AG10803 (cell line): ENCODE data around the gene FBXO46.
"Not testable (repeated sequence)": the region's sequence is repeated elsewhere in the genome, so short reads cannot be mapped to it uniquely, and the experiment has no call there.

Source experiments
- DNase-seq: peaks from one replicate; pipeline ENCODE4 v3.0.0; 2010; ENCODE audit warnings: low read depth
- H3K4me3 ChIP-seq: 2 replicates; pipeline ENCODE4 v1.5.1; 2011; ENCODE audit warnings: mild to moderate bottlenecking, low read length, control low read depth
- CTCF ChIP-seq: conservative IDR thresholded peaks from 2 replicates; pipeline ENCODE4 v1.5.1; 2011; ENCODE audit warnings: mild to moderate bottlenecking, low read length, control low read depth, inconsistent platforms

FBXO46 gene

GRCh38 chr19:45745606-45746005 lies 14.9 kb upstream of the FBXO46 start:
- DNase-seq, result no peak
- no peak overlapping the region for H3K4me3 ChIP-seq
- no peak for TF ChIP-seq CTCF

- DNase-seq, result no peak
- TF ChIP-seq CTCF, result no peak
Observed at GRCh38 chr19:45742969-45743368, 12.3 kb upstream of the FBXO46 start.

GRCh38 chr19:45739498-45740439 lies 9.1 kb upstream of the FBXO46 start:
- no peak for DNase-seq
- H3K4me3 ChIP-seq, result no peak overlapping the region
- TF ChIP-seq CTCF, result no peak

More at GRCh38 chr19:45742969-45743368, 12.3 kb upstream of the FBXO46 start:
- H3K4me3 ChIP-seq, result no peak overlapping the region

GRCh38 chr19:45733160-45733810 lies 2.6 kb upstream of the FBXO46 start, which contains the start of gene MEIOSIN:
TSS of gene MEIOSIN (plus strand) at chr19:45733439. CDS start at chr19:45735377, 1,938 bp downstream.
- no peak for DNase-seq
- TF ChIP-seq CTCF, result no peak
- no peak within 1 kb of the TSS for H3K4me3 ChIP-seq

- no peak for DNase-seq
- no peak for TF ChIP-seq CTCF
- peak overlapping the region; percentile 89 for H3K4me3 ChIP-seq
Observed at GRCh38 chr19:45729800-45730290, 851 bp downstream of the FBXO46 start.

GRCh38 chr19:45728683-45729082 lies 2.0 kb downstream of the FBXO46 start:
- not testable (repeated sequence) for H3K4me3 ChIP-seq, DNase-seq

- not testable (repeated sequence) for DNase-seq, H3K4me3 ChIP-seq
Observed at GRCh38 chr19:45720065-45720464, 10.6 kb downstream of the FBXO46 start.
